Measurements from ENCODE around the gene ARHGEF28.

The ARHGEF28 gene

GRCh38 chr5:73967347-73967746, 341.4 kb downstream of the ARHGEF28 start:
- Histone ChIP-seq H3K4me1 (ENCODE audit: control insufficient read depth, insufficient read depth, low read length) (no peaks in the 10 kb centered on the region; the same call in 1 of the 2 replicates), H3K27ac (ENCODE audit: low read depth, low read length) (no peak overlapping the region)

DNA sequence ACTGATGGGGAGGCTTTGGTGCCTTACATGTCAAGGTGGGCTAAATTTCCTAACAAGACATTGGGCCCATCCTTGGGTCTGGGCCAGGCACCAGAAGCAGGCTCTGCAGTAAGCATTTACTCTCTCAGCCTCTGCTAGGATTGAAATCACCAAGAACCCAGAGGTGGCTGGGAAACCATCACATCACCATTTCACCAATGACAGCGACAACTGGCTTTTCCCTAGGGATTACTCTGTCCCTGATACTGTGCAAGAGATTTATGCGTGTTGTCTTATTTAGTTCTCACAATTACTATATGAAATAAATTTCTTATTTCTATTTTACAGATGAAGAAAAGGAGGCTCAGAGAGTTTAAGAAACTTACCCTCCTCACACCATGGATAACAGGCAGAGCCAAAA, 342.2 kb downstream of the ARHGEF28 start:
- Histone ChIP-seq H3K9me3 (ENCODE audit: control insufficient read depth, insufficient read depth, low read depth, low read length) (no peaks in the 10 kb centered on the region), H3K4me3 (ENCODE audit: low read depth, low read length) (no peak overlapping the region), H3K27ac (ENCODE audit: low read depth, low read length) (no peak overlapping the region), H3K9ac (ENCODE audit: low read length) (no peak overlapping the region), H3K36me3 (ENCODE audit: control insufficient read depth, insufficient read depth, low read length) (no peaks in the 10 kb centered on the region), H3K27me3 (ENCODE audit: control insufficient read depth, insufficient read depth, low read length) (no peaks in the 10 kb centered on the region), H3K4me1 (ENCODE audit: control insufficient read depth, insufficient read depth, low read length) (no peaks in the 10 kb centered on the region; the same call in 1 of the 2 replicates)

More at GRCh38 chr5:73967347-73967746, 341.4 kb downstream of the ARHGEF28 start:
- Histone ChIP-seq H3K9me3 (ENCODE audit: control insufficient read depth, insufficient read depth, low read depth, low read length) (no peaks in the 10 kb centered on the region), H3K9ac (ENCODE audit: low read length) (no peak overlapping the region), H3K27me3 (ENCODE audit: control insufficient read depth, insufficient read depth, low read length) (no peaks in the 10 kb centered on the region), H3K36me3 (ENCODE audit: control insufficient read depth, insufficient read depth, low read length) (no peaks in the 10 kb centered on the region), H3K4me3 (ENCODE audit: low read depth, low read length) (no peak overlapping the region)

GRCh38 chr5:73968729-73969128, 342.7 kb downstream of the ARHGEF28 start:
- H3K27me3 ChIP-seq (ENCODE audit: control insufficient read depth, insufficient read depth, low read length): no peaks in the 10 kb centered on the region
- H3K4me1 ChIP-seq (ENCODE audit: control insufficient read depth, insufficient read depth, low read length): no peaks in the 10 kb centered on the region; the same call in 1 of the 2 replicates
- H3K36me3 ChIP-seq (ENCODE audit: control insufficient read depth, insufficient read depth, low read length): no peaks in the 10 kb centered on the region
- no peak overlapping the region for H3K4me3 ChIP-seq (ENCODE audit: low read depth, low read length)
- H3K9ac ChIP-seq (ENCODE audit: low read length): no peak overlapping the region
- no peaks in the 10 kb centered on the region for H3K9me3 ChIP-seq (ENCODE audit: control insufficient read depth, insufficient read depth, low read depth, low read length)
- H3K27ac ChIP-seq (ENCODE audit: low read depth, low read length): no peak overlapping the region

GRCh38 chr5:73969195-73970036, 343.4 kb downstream of the ARHGEF28 start:
- no peaks in the 10 kb centered on the region for H3K9me3 ChIP-seq (ENCODE audit: control insufficient read depth, insufficient read depth, low read depth, low read length)
- no peak overlapping the region for H3K27ac ChIP-seq (ENCODE audit: low read depth, low read length)
- no peaks in the 10 kb centered on the region for H3K36me3 ChIP-seq (ENCODE audit: control insufficient read depth, insufficient read depth, low read length)
- H3K4me1 ChIP-seq (ENCODE audit: control insufficient read depth, insufficient read depth, low read length): no peaks in the 10 kb centered on the region; the same call in 1 of the 2 replicates
- no peaks in the 10 kb centered on the region for H3K27me3 ChIP-seq (ENCODE audit: control insufficient read depth, insufficient read depth, low read length)
- no peak overlapping the region for H3K4me3 ChIP-seq (ENCODE audit: low read depth, low read length)
- no peak overlapping the region for H3K9ac ChIP-seq (ENCODE audit: low read length)

DNA sequence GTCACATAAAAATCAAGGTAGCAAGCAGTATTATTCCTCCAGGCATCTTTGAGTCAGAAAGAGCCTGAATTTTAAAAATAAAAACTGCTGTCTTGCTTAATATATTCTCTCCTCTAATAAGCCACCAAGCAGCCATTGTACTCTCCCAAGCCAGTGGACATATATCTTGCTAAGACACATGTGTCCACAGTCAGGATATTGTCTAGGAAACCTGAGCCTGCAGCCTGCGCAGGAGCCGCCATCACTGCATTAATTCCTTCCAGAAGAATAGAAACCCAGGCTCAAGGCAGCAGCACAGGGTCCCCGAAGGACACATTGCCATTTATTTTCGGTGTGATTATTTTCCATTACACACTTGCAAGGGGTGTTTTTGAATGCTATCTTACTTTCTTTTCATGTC, 345.3 kb downstream of the ARHGEF28 start:
- no peaks in the 10 kb centered on the region for H3K36me3 ChIP-seq (ENCODE audit: control insufficient read depth, insufficient read depth, low read length)
- H3K4me3 ChIP-seq (ENCODE audit: low read depth, low read length): no peak overlapping the region
- no peaks in the 10 kb centered on the region for H3K9me3 ChIP-seq (ENCODE audit: control insufficient read depth, insufficient read depth, low read depth, low read length)
- no peak overlapping the region for H3K9ac ChIP-seq (ENCODE audit: low read length)
- no peaks in the 10 kb centered on the region; the same call in 1 of the 2 replicates for H3K4me1 ChIP-seq (ENCODE audit: control insufficient read depth, insufficient read depth, low read length)
- H3K27ac ChIP-seq (ENCODE audit: low read depth, low read length): no peak overlapping the region
- H3K27me3 ChIP-seq (ENCODE audit: control insufficient read depth, insufficient read depth, low read length): no peaks in the 10 kb centered on the region

DNA sequence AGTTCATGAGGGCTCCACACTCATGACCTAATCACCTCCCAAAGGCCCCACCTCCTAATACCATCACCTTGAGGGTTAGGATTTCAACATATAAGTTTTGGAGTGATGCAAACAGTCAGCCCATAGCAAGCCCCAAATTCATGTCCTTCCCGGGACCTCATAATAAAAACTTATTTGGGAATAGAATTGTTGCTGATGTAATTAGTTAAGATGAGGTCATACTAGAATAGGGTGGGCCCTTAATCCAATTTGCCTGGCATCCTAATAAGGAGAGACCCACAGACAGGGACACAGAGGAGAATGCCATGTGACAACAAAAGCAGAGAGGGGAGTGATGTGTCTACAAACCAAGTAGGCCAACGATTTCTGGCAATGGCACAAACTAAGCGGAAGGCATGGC, 347.1 kb downstream of the ARHGEF28 start:
- H3K27ac ChIP-seq (ENCODE audit: low read depth, low read length): no peak overlapping the region

DNA sequence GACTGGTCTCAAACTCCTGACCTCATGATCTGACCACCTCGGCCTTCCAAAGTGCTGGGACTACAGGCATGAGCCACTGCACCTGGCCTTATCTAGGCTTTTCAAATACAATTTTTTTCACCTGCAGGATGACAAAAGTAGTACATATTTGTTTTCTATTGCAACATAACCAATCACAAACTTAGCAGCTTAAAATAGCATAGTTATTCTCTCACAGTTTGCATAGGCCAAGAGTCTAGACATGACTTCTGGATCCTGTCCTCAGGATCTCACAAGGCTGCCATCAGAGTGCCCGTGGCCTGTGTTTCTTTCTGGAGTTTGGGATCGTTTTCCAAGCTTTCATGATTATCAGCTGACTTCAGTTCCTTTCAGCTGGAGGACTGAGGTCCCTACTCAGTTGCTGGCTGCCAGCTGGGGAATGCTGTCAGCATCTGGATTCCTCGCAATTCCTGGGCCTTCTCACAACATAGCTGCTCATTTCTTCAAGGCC, 348.9 kb downstream of the ARHGEF28 start:
- no peaks in the 10 kb centered on the region for H3K36me3 ChIP-seq (ENCODE audit: control insufficient read depth, insufficient read depth, low read length)
- no peak overlapping the region for H3K27ac ChIP-seq (ENCODE audit: low read depth, low read length)
- H3K9me3 ChIP-seq (ENCODE audit: control insufficient read depth, insufficient read depth, low read depth, low read length): no peaks in the 10 kb centered on the region
- no peak overlapping the region for H3K4me3 ChIP-seq (ENCODE audit: low read depth, low read length)
- no peaks in the 10 kb centered on the region for H3K27me3 ChIP-seq (ENCODE audit: control insufficient read depth, insufficient read depth, low read length)
- no peaks in the 10 kb centered on the region for H3K4me1 ChIP-seq (ENCODE audit: control insufficient read depth, insufficient read depth, low read length)
- H3K9ac ChIP-seq (ENCODE audit: low read length): no peak overlapping the region

More for the DNA sequence above, 347.1 kb downstream of the ARHGEF28 start:
- Histone ChIP-seq H3K9me3 (ENCODE audit: control insufficient read depth, insufficient read depth, low read depth, low read length) (no peaks in the 10 kb centered on the region), H3K4me3 (ENCODE audit: low read depth, low read length) (no peak overlapping the region), H3K4me1 (ENCODE audit: control insufficient read depth, insufficient read depth, low read length) (no peaks in the 10 kb centered on the region; the same call in 1 of the 2 replicates), H3K36me3 (ENCODE audit: control insufficient read depth, insufficient read depth, low read length) (no peaks in the 10 kb centered on the region), H3K9ac (ENCODE audit: low read length) (no peak overlapping the region), H3K27me3 (ENCODE audit: control insufficient read depth, insufficient read depth, low read length) (no peaks in the 10 kb centered on the region)

DNA sequence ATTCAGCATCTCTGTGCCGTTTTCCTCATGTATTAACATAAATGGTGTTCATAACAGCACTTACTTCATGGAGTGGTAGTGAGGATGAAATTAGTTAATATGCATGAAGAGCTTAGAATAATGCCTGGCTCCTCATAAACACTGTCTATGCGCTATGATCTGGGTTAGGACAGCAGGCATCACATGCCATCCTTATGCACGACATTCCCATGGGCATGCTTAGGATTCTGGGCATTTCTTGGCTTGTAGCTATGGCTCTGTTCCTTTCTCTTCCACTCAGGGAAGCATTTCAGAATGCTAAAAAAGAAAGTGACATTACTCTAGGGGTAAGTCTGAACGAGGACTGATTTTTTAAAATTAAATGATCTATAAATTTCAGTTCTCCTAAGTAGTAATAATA, 349.8 kb downstream of the ARHGEF28 start:
- no peaks in the 10 kb centered on the region for H3K36me3 ChIP-seq (ENCODE audit: control insufficient read depth, insufficient read depth, low read length)
- no peaks in the 10 kb centered on the region for H3K4me1 ChIP-seq (ENCODE audit: control insufficient read depth, insufficient read depth, low read length)
- H3K9ac ChIP-seq (ENCODE audit: low read length): no peak overlapping the region
- H3K4me3 ChIP-seq (ENCODE audit: low read depth, low read length): no peak overlapping the region
- H3K9me3 ChIP-seq (ENCODE audit: control insufficient read depth, insufficient read depth, low read depth, low read length): no peaks in the 10 kb centered on the region
- H3K27me3 ChIP-seq (ENCODE audit: control insufficient read depth, insufficient read depth, low read length): no peaks in the 10 kb centered on the region
- no peak overlapping the region for H3K27ac ChIP-seq (ENCODE audit: low read depth, low read length)

DNA sequence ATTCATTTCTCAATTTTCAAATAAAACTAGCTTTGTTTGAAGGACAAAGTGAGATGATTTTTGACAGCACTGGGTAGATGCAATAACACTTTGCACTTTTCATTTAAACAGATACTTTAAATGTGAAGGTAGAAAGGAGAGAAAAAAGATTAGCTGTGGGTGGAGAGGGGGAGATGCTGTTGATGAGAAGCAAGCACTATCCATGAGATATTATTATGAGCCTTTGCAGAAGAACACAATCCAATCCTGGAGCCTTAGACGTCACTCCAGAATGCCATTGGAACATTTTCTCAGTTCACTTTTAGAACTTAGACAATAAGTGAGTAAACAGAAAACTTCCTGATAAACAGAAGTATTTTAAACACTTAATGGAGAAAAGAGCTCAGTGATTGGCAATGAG, 351.1 kb downstream of the ARHGEF28 start:
- Histone ChIP-seq H3K9me3 (ENCODE audit: control insufficient read depth, insufficient read depth, low read depth, low read length) (no peaks in the 10 kb centered on the region), H3K27me3 (ENCODE audit: control insufficient read depth, insufficient read depth, low read length) (no peaks in the 10 kb centered on the region), H3K9ac (ENCODE audit: low read length) (no peak overlapping the region), H3K4me1 (ENCODE audit: control insufficient read depth, insufficient read depth, low read length) (no peaks in the 10 kb centered on the region), H3K4me3 (ENCODE audit: low read depth, low read length) (no peak overlapping the region), H3K36me3 (ENCODE audit: control insufficient read depth, insufficient read depth, low read length) (no peaks in the 10 kb centered on the region), H3K27ac (ENCODE audit: low read depth, low read length) (no peak overlapping the region)

DNA sequence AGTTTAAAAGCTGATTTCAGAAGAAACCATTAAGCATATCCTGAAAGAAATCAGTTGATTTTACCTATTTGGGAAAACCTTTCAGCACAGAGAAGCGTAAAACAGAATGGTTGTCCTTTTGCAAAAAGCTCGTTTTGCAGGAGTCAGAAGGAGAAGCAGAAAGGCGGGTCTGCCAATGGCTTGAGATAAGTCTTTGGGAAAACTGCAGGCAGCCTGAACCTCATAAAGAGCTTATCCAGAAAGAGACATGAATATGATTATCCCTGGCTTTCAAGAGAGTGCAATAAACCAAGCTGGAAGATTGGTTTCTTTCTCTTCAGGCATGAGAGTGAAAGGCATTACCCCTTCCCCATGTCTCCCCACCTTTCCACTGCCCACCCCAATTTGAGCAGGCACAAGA, 353.3 kb downstream of the ARHGEF28 start:
- Histone ChIP-seq H3K4me3 (ENCODE audit: low read depth, low read length) (no peak overlapping the region), H3K9ac (ENCODE audit: low read length) (no peak overlapping the region), H3K9me3 (ENCODE audit: control insufficient read depth, insufficient read depth, low read depth, low read length) (no peaks in the 10 kb centered on the region), H3K27me3 (ENCODE audit: control insufficient read depth, insufficient read depth, low read length) (no peaks in the 10 kb centered on the region), H3K27ac (ENCODE audit: low read depth, low read length) (no peak overlapping the region), H3K36me3 (ENCODE audit: control insufficient read depth, insufficient read depth, low read length) (no peaks in the 10 kb centered on the region), H3K4me1 (ENCODE audit: control insufficient read depth, insufficient read depth, low read length) (no peaks in the 10 kb centered on the region; the same call in 1 of the 2 replicates)

GRCh38 chr5:73981704-73982103, 355.7 kb downstream of the ARHGEF28 start:
- Histone ChIP-seq H3K4me1 (ENCODE audit: control insufficient read depth, insufficient read depth, low read length) (no peaks in the 10 kb centered on the region; the same call in 1 of the 2 replicates), H3K9me3 (ENCODE audit: control insufficient read depth, insufficient read depth, low read depth, low read length) (peaks cover 3% of the 10 kb centered on the region), H3K27ac (ENCODE audit: low read depth, low read length) (no peak overlapping the region), H3K36me3 (ENCODE audit: control insufficient read depth, insufficient read depth, low read length) (no peaks in the 10 kb centered on the region), H3K4me3 (ENCODE audit: low read depth, low read length) (no peak overlapping the region), H3K9ac (ENCODE audit: low read length) (no peak overlapping the region), H3K27me3 (ENCODE audit: control insufficient read depth, insufficient read depth, low read length) (no peaks in the 10 kb centered on the region)
